Epidermal melanocyte (primary cell): ENCODE results near the gene LIN7A.

Experiments used
- DNase-seq: peaks from one replicate; pipeline ENCODE4 v3.0.0; 2011; ENCODE audit warnings: low spot score; ENCODE audit not compliant: insufficient read length

The LIN7A gene

GRCh38 chr12:80937391-80938238, at the start of gene LIN7A:
Gene LIN7A (minus strand): TSS chr12:80937934. CDS start chr12:80937722, 212 bp downstream.
- no peak for DNase-seq

- no peak for DNase-seq
Observed at GRCh38 chr12:80986224-80986623, 48.5 kb upstream of the LIN7A start.

- DNase-seq, result no peak
Observed at GRCh38 chr12:80979816-80980215, 42.1 kb upstream of the LIN7A start.

GRCh38 chr12:80979251-80979650, 41.5 kb upstream of the LIN7A start:
- DNase-seq, result no peak

- DNase-seq, result no peak
Observed at GRCh38 chr12:80977346-80977745, 39.6 kb upstream of the LIN7A start.

- no peak for DNase-seq
Observed at GRCh38 chr12:80968326-80968725, 30.6 kb upstream of the LIN7A start.

GRCh38 chr12:80967565-80967964, 29.8 kb upstream of the LIN7A start:
- DNase-seq, result no peak

- DNase-seq, result no peak
Observed at GRCh38 chr12:80966001-80966400, 28.3 kb upstream of the LIN7A start.

GRCh38 chr12:80958162-80958561, 20.4 kb upstream of the LIN7A start:
- DNase-seq, result no peak

GRCh38 chr12:80954857-80955520, 17.3 kb upstream of the LIN7A start:
- DNase-seq, result no peak

- no peak for DNase-seq
Observed at GRCh38 chr12:80952443-80952842, 14.7 kb upstream of the LIN7A start.

GRCh38 chr12:80946591-80946990, 8.9 kb upstream of the LIN7A start:
- no peak for DNase-seq

GRCh38 chr12:80943338-80943737, 5.6 kb upstream of the LIN7A start:
- DNase-seq, result no peak

- no peak for DNase-seq
Observed at GRCh38 chr12:80941916-80942315, 4.2 kb upstream of the LIN7A start.

GRCh38 chr12:80939231-80939950, 1.7 kb upstream of the LIN7A start:
- DNase-seq, result no peak

GRCh38 chr12:80938397-80938796, 663 bp upstream of the LIN7A start:
- DNase-seq, result no peak

GRCh38 chr12:80936642-80937390, 918 bp downstream of the LIN7A start:
- no peak for DNase-seq

GRCh38 chr12:80936353-80936641, 1.4 kb downstream of the LIN7A start:
- DNase-seq, result no peak

GRCh38 chr12:80935111-80935510, 2.6 kb downstream of the LIN7A start:
- DNase-seq, result no peak

- DNase-seq, result no peak
Observed at GRCh38 chr12:80925983-80926382, 11.8 kb downstream of the LIN7A start.

GRCh38 chr12:80925237-80925636, 12.5 kb downstream of the LIN7A start:
- DNase-seq, result no peak

- DNase-seq, result no peak
Observed at GRCh38 chr12:80924437-80924836, 13.3 kb downstream of the LIN7A start.
